ENCODE measurements around the gene ALKBH3.

ALKBH3 gene

DNA sequence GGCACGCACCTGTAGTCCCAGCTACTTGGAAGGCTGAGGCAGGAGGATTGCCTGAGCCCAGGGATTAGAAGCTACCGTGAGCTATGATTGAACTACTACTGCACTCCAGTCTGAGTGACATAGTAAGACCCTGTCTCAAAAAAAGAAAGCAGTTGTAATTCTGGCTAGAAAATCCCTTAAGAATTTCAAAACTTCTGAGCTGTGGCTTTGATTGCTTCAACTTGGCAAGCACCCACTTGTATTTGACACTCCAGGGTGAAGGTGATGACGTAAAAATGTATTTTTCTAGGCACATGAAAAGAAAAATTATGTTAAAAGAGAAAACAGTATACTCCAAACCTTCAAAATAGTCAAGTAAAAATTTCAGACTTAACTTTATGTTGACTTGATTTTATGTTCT, 23.6 kb upstream of the ALKBH3 start:
- H3K9me3 ChIP-seq, result no peaks in the 10 kb centered on the region
- intact Hi-C loops (cut with DNase I; ENCODE audit: low total_unique reads), result no loop called here
- no peak for DNase-seq

GRCh38 chr11:43861141-43861540, 19.5 kb upstream of the ALKBH3 start:
- Histone ChIP-seq H3K27me3 (no peaks in the 10 kb centered on the region), H3K4me3 (no peak overlapping the region), H3K4me1 (no peaks in the 10 kb centered on the region), H3K9me3 (no peaks in the 10 kb centered on the region), H3K27ac (no peak overlapping the region), H3K36me3 (peaks cover 7 to 8% (median 7%) of the 10 kb centered on the region in 3 donors)
- no peak for TF ChIP-seq CTCF (IDR thresholded peaks at IDR 0.05)
- DNase-seq, result no peak
- intact Hi-C loops (cut with DNase I; ENCODE audit: low total_unique reads), result no loop called here

More for the DNA sequence above, 23.6 kb upstream of the ALKBH3 start:
- no peak overlapping the region for H3K4me3 ChIP-seq
- no peak overlapping the region for H3K27ac ChIP-seq
- TF ChIP-seq CTCF (IDR thresholded peaks at IDR 0.05), result no peak
- no peaks in the 10 kb centered on the region for H3K27me3 ChIP-seq
- peaks cover 8 to 22% (median 19%) of the 10 kb centered on the region in 3 donors for H3K36me3 ChIP-seq
- no peaks in the 10 kb centered on the region for H3K4me1 ChIP-seq

DNA sequence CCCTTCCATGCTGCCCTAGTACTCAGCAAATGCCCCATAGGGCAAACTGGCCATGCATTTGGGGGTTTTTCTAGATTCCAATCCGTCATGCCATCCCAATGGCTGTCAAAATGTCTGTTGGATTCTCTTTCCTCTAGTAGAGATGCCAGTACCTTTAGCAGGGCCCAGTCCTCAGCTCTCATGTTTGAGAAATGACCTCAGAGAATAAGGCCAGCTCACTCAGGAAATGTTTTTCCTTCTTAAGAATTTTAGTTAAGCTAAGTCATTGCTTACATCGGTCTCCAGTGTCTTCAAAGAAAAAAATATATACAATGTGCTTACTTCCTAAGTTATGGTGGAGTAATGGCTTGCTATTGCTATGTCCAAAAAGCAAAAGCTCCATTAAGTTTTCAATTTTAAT, 14.1 kb upstream of the ALKBH3 start:
- TF ChIP-seq CTCF (IDR thresholded peaks at IDR 0.05), result no peak
- peaks cover 0 to 13% of the 10 kb centered on the region in 2 donors for H3K27me3 ChIP-seq
- no peaks in the 10 kb centered on the region for H3K36me3 ChIP-seq
- H3K9me3 ChIP-seq, result no peaks in the 10 kb centered on the region
- no peak overlapping the region for H3K4me3 ChIP-seq
- H3K4me1 ChIP-seq, result no peaks in the 10 kb centered on the region
- intact Hi-C loops (cut with DNase I; ENCODE audit: low total_unique reads), result no loop called here
- no peak overlapping the region for H3K27ac ChIP-seq
- DNase-seq, result no peak

- no peak for TF ChIP-seq CTCF (IDR thresholded peaks at IDR 0.05)
- H3K4me3 ChIP-seq, result no peak overlapping the region
- DNase-seq, result no peak
- H3K9me3 ChIP-seq, result no peaks in the 10 kb centered on the region
- no peaks in the 10 kb centered on the region for H3K4me1 ChIP-seq
- H3K27me3 ChIP-seq, result peaks cover 0 to 18% of the 10 kb centered on the region in 2 donors
- H3K36me3 ChIP-seq, result no peaks in the 10 kb centered on the region
- intact Hi-C loops (cut with DNase I; ENCODE audit: low total_unique reads), result no loop called here
- H3K27ac ChIP-seq, result no peak overlapping the region
Observed at GRCh38 chr11:43866969-43867368, 13.7 kb upstream of the ALKBH3 start.

DNA sequence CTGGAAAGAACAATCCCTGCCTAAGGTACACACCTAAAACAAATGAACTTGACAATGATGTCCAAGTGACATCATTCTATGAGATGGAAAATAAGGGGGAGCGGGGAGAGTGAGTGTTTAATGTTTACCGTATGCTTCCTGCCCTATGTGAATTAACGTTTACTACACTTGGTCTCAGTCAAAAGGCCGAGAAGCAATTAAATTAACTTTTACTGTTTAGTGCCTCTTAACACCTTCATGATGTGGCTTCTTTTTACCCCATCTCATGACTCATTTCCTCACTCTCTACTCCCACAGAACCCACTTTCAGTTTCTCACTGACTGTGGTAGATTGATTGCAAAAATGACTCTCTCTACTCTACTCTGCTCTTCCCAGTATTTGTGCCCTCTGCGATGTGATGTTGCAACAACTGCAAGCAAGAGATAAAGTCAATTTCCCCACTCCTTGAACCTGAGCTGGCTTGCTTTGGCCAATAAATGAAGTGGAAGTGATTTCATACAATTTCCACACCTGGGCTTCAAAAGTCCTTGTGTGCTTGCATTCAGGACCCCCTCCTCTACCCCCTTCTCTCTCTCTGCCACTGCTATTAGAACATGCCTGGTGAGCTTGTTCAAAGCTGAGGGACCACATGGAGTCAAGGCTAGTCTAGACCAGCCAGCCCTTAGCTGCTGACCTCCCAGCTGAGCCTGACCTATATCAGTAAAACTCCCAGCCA, 11.6 kb upstream of the ALKBH3 start:
- TF ChIP-seq CTCF (IDR thresholded peaks at IDR 0.05), result no peak
- no peaks in the 10 kb centered on the region for H3K4me1 ChIP-seq
- H3K27ac ChIP-seq, result no peak overlapping the region
- no peak overlapping the region for H3K4me3 ChIP-seq
- intact Hi-C loops (cut with DNase I; ENCODE audit: low total_unique reads), result no loop called here
- peaks cover 0 to 26% of the 10 kb centered on the region in 2 donors for H3K27me3 ChIP-seq
- no peaks in the 10 kb centered on the region for H3K36me3 ChIP-seq
- no peak for DNase-seq
- H3K9me3 ChIP-seq, result no peaks in the 10 kb centered on the region

All from tibial artery (tissue), 4 donors.